ENCODE measurements around the gene CRYBA1. TPM values are rescaled to one million over a fixed set of nuclear protein-coding genes. Genes with fewer than 3 reads are reported as not detected.
A peak's percentile ranks its signal among the peaks of the same experiment; 100 is the strongest.

Gene CRYBA1
- total and polyA plus RNA-seq, 2 donors (not counting 1 experiment from before 2014, with no cell fraction given), result 0.17 TPM; not detected in 1

DNA sequence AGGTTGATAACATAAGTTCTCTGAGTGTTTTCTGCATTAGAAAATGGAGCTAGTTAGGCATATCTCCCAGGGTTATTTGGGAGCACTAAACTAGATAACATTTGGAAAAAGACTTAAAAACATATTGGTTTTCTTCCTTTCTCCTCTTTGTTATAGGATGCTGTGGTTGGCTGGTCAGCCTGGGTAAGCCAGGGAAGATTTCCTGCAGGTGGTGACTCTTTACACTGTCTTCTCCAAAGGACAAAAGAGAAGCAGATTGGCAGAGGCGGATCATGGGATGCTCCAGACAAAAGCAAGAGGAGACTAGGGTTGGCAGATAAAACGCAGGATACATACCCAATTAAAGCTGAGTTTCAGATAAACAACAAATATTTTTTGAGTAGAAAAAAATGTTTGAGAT lies 6.2 kb upstream of the CRYBA1 start:
- TF ChIP-seq, protein P1, sequence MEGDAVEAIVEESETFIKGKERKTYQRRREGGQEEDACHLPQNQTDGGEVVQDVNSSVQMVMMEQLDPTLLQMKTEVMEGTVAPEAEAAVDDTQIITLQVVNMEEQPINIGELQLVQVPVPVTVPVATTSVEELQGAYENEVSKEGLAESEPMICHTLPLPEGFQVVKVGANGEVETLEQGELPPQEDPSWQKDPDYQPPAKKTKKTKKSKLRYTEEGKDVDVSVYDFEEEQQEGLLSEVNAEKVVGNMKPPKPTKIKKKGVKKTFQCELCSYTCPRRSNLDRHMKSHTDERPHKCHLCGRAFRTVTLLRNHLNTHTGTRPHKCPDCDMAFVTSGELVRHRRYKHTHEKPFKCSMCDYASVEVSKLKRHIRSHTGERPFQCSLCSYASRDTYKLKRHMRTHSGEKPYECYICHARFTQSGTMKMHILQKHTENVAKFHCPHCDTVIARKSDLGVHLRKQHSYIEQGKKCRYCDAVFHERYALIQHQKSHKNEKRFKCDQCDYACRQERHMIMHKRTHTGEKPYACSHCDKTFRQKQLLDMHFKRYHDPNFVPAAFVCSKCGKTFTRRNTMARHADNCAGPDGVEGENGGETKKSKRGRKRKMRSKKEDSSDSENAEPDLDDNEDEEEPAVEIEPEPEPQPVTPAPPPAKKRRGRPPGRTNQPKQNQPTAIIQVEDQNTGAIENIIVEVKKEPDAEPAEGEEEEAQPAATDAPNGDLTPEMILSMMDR (conservative IDR thresholded peaks at IDR 0.05 in 1 of 2, IDR thresholded peaks at IDR 0.05 in 1 of 2; ENCODE audit: low read depth in 1 of 2, low read length in 2 of 2), result no peak
- no peak for TF ChIP-seq EZH2 (IDR thresholded peaks at IDR 0.05; ENCODE audit: low read length, missing control alignments)
- no peak overlapping the region for H3K9ac ChIP-seq (ENCODE audit: insufficient read depth, low read length)

GRCh38 chr17:29240968-29241963 lies 5.4 kb upstream of the CRYBA1 start:
- Histone ChIP-seq H3K27me3 (ENCODE audit: control insufficient read depth, insufficient read depth, low read length) (no peaks in the 10 kb centered on the region), H3K4me2 (ENCODE audit: extremely low read depth, insufficient read depth, low read length) (peak overlapping the region; percentile 68), H3K9ac (ENCODE audit: insufficient read depth, low read length) (no peak overlapping the region), H3K79me2 (ENCODE audit: control insufficient read depth, insufficient read depth, low read length) (no peaks in the 10 kb centered on the region), H3K36me3 (ENCODE audit: control insufficient read depth, insufficient read depth, low read length) (no peaks in the 10 kb centered on the region), H3K9me3 (ENCODE audit: control insufficient read depth, insufficient read depth, low read depth, low read length) (no peaks in the 10 kb centered on the region), H2AFZ (ENCODE audit: low read length) (peak overlapping the region; percentile 10), H3K27ac (ENCODE audit: insufficient read depth, low read length) (peak overlapping the region; percentile 63), H3K4me1 (ENCODE audit: control insufficient read depth, extremely low read depth, insufficient read depth, low read length) (peaks cover 24% of the 10 kb centered on the region), H3K4me3 (replicated peaks in 1 of 4; ENCODE audit: control extremely low read depth in 1 of 4, insufficient read depth in 1 of 4, low read depth in 3 of 4, low read length in 4 of 4) (no peak overlapping the region), H4K20me1 (ENCODE audit: control insufficient read depth, extremely low read depth, insufficient read depth, low read length) (no peaks in the 10 kb centered on the region)
- TF ChIP-seq EZH2 (IDR thresholded peaks at IDR 0.05; ENCODE audit: low read length, missing control alignments), result no peak
- TF ChIP-seq, protein P1 (conservative IDR thresholded peaks at IDR 0.05 in 1 of 2, IDR thresholded peaks at IDR 0.05 in 1 of 2; ENCODE audit: low read depth in 1 of 2, low read length in 2 of 2), result no peak
- DNase-seq (ENCODE audit: low read depth in 2 of 2), result peak; percentile 96 to 98

More for the DNA sequence above, 6.2 kb upstream of the CRYBA1 start:
- Histone ChIP-seq H2AFZ (ENCODE audit: low read length) (no peak overlapping the region), H3K79me2 (ENCODE audit: control insufficient read depth, insufficient read depth, low read length) (no peaks in the 10 kb centered on the region), H4K20me1 (ENCODE audit: control insufficient read depth, extremely low read depth, insufficient read depth, low read length) (no peaks in the 10 kb centered on the region), H3K4me1 (ENCODE audit: control insufficient read depth, extremely low read depth, insufficient read depth, low read length) (peaks cover 24% of the 10 kb centered on the region), H3K4me3 (replicated peaks in 1 of 4; ENCODE audit: control extremely low read depth in 1 of 4, insufficient read depth in 1 of 4, low read depth in 3 of 4, low read length in 4 of 4) (no peak overlapping the region), H3K27me3 (ENCODE audit: control insufficient read depth, insufficient read depth, low read length) (no peaks in the 10 kb centered on the region), H3K36me3 (ENCODE audit: control insufficient read depth, insufficient read depth, low read length) (no peaks in the 10 kb centered on the region), H3K9me3 (ENCODE audit: control insufficient read depth, insufficient read depth, low read depth, low read length) (no peaks in the 10 kb centered on the region), H3K27ac (ENCODE audit: insufficient read depth, low read length) (peak overlapping the region; percentile 63), H3K4me2 (ENCODE audit: extremely low read depth, insufficient read depth, low read length) (peak overlapping the region; percentile 68)
- peak in 1 of 2 donors; percentile 40 for DNase-seq (ENCODE audit: low read depth in 2 of 2)

DNA sequence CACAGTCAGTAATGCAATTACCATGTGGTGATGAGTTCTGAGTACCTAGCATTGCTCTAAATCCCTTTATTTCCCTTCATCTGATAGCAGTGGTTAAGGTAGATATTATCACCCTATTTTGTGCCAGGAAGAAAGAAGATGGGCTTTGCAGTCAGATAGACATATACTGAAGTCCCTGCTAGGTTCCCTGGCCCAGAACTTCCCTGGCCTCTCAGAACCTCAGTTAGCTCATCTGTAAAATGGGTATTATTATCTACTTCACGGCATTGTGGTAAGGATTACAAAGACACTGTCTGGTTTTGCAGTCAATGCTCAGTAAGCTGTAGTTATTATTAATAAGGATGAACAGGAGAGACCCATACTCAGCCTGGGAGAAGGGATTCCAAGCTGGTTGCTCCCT lies 4.6 kb upstream of the CRYBA1 start:
- TF ChIP-seq, protein P1 (conservative IDR thresholded peaks at IDR 0.05 in 1 of 2, IDR thresholded peaks at IDR 0.05 in 1 of 2; ENCODE audit: low read depth in 1 of 2, low read length in 2 of 2), result no peak
- TF ChIP-seq EZH2 (IDR thresholded peaks at IDR 0.05; ENCODE audit: low read length, missing control alignments), result no peak
- Histone ChIP-seq H4K20me1 (ENCODE audit: control insufficient read depth, extremely low read depth, insufficient read depth, low read length) (no peaks in the 10 kb centered on the region), H3K79me2 (ENCODE audit: control insufficient read depth, insufficient read depth, low read length) (no peaks in the 10 kb centered on the region), H3K27me3 (ENCODE audit: control insufficient read depth, insufficient read depth, low read length) (no peaks in the 10 kb centered on the region), H2AFZ (ENCODE audit: low read length) (no peak overlapping the region), H3K4me3 (replicated peaks in 1 of 4; ENCODE audit: control extremely low read depth in 1 of 4, insufficient read depth in 1 of 4, low read depth in 3 of 4, low read length in 4 of 4) (no peak overlapping the region), H3K27ac (ENCODE audit: insufficient read depth, low read length) (no peak overlapping the region), H3K4me1 (ENCODE audit: control insufficient read depth, extremely low read depth, insufficient read depth, low read length) (peaks cover 24% of the 10 kb centered on the region), H3K9me3 (ENCODE audit: control insufficient read depth, insufficient read depth, low read depth, low read length) (no peaks in the 10 kb centered on the region), H3K4me2 (ENCODE audit: extremely low read depth, insufficient read depth, low read length) (no peak overlapping the region), H3K9ac (ENCODE audit: insufficient read depth, low read length) (no peak overlapping the region), H3K36me3 (ENCODE audit: control insufficient read depth, insufficient read depth, low read length) (no peaks in the 10 kb centered on the region)
- no peak for DNase-seq (ENCODE audit: low read depth in 2 of 2)

All from fibroblast of lung (primary cell).